GM15510 (cell line): ENCODE results near the gene DPM1.

Experiments used
- POLR2A ChIP-seq: IDR thresholded peaks from 3 replicates; pipeline ENCODE4 v1.6.1; 2011; ENCODE audit warnings: borderline replicate concordance; ENCODE audit not compliant: insufficient read length; ENCODE audit errors: extremely low read depth

Gene DPM1

GRCh38 chr20:50987493-50988210, 29.3 kb upstream of the DPM1 start:
- TF ChIP-seq POLR2A = no peak

GRCh38 chr20:50983321-50983720, 25.0 kb upstream of the DPM1 start:
- TF ChIP-seq POLR2A = no peak

GRCh38 chr20:50982363-50982762, 24.0 kb upstream of the DPM1 start:
- no peak for TF ChIP-seq POLR2A

GRCh38 chr20:50981714-50982048, 23.3 kb upstream of the DPM1 start:
- TF ChIP-seq POLR2A = no peak

GRCh38 chr20:50980851-50981713, 22.8 kb upstream of the DPM1 start:
- no peak for TF ChIP-seq POLR2A

GRCh38 chr20:50980071-50980681, 21.8 kb upstream of the DPM1 start:
- TF ChIP-seq POLR2A = no peak

GRCh38 chr20:50977066-50978021, 19.0 kb upstream of the DPM1 start:
- no peak for TF ChIP-seq POLR2A

GRCh38 chr20:50975701-50976330, 17.5 kb upstream of the DPM1 start:
- TF ChIP-seq POLR2A = no peak

GRCh38 chr20:50969912-50970311, 11.6 kb upstream of the DPM1 start:
- TF ChIP-seq POLR2A = no peak

GRCh38 chr20:50969435-50969834, 11.1 kb upstream of the DPM1 start:
- no peak for TF ChIP-seq POLR2A

GRCh38 chr20:50968289-50968688, 10.0 kb upstream of the DPM1 start:
- TF ChIP-seq POLR2A = no peak

- no peak for TF ChIP-seq POLR2A
Observed at GRCh38 chr20:50967586-50967985, 9.3 kb upstream of the DPM1 start.

- no peak for TF ChIP-seq POLR2A
Observed at GRCh38 chr20:50959543-50960126, 1.3 kb upstream of the DPM1 start.
